Left lobe of liver (tissue), 2 donors: ENCODE data around the gene PRKAB2. TPM values are rescaled to one million over a fixed set of nuclear protein-coding genes. Genes with fewer than 3 reads are reported as not detected.
A peak's percentile ranks its signal among the peaks of the same experiment; 100 is the strongest.
"Not testable (repeated sequence)": the region's sequence is repeated elsewhere in the genome, so short reads cannot be mapped to it uniquely, and the experiment has no call there.

ENCODE experiments used
- ATAC-seq: fragments of 200-7000 bp; cut with Tn5 transposase; one replicate; pipeline ENCODE4 v1.9.1; 2020; ENCODE audit warnings: mild to moderate bottlenecking, moderate library complexity
- DNase-seq: peaks from one replicate; pipeline ENCODE4 v3.0.0-alpha.2; 2020; ENCODE audit warnings: low spot score
- total RNA-seq: library from RNA; stranded (reverse); gene quantifications from one replicate; pipeline ENCODE4 v1.2.1, GENCODE V29; 2021
- donor health status: DM: no; HTN: no; CAD: no; lungs with moderate emphysema.
- donor health status: DM: no; HTN: yes; CAD: no.

Gene PRKAB2
- 35.3 TPM for total RNA-seq

DNA sequence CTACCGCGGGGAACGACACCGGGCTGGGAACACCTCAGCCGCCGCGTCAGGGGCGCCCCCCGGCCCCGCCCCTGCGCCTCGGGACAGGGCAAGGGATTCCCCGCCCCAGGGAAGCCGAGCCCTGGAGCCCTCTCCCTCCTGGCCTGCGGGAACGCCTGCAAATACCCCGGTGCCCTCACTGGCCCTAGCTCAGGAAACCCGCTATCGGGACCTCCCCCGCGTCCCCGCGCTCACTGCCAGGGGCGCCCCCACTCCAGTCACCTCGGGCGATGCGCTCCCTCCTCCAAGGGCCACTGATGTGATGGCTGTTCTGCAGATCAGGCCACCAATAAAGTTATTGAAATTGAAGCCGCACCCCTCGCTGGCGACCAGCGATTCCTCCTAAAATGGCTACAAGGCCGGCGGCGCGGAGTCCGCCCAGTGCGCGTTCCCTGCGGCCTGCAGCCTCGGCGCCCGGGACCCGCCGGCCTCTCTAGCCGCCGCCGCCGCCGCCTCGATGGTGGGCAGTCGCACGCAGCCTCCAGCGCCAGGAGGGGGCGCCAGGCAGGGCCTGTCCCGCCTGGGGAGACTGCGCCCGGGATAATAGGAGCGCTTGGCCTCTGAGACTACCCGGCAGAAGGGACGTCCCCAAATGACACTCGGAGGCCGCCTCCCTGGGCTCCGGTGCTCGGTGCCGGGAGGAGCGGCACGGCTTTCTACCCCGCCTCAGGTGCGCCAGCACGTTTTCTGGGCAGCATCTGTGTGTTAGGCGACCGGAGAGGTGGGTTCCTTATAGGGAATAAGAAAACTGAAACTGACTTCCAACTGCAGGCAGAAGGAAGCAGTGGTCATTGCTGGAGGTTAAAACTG, at the start of gene PRKAB2:
PRKAB2 (minus strand) TSS at position 303 of the 849 bp plus-strand sequence. CDS start 326 bp downstream, outside the sequence.
- DNase-seq (peak; percentile 97), ATAC-seq (peak; percentile 89)

DNA sequence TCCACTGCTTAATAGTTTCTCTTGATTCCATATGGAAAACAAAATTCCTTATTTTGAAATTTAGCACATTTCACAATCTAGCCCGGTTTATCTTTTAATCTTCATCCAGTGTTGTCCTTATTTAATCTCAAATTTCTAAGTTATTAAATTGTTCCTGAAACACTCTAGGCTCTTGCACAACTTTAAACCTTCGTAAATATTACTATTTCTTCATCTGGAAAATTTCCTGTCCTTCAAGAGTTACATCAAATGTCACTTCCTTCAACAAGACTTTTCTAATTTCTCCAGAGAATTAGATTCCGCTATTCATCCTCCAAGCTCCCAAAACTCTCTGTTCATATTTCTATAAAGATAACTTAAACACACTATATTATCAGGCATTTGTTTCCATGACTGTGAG, 46.3 kb upstream of the PRKAB2 start:
- ATAC-seq (no peak), DNase-seq (no peak)

GRCh38 chr1:147217141-147217540, 44.9 kb upstream of the PRKAB2 start:
- DNase-seq, result no peak

DNA sequence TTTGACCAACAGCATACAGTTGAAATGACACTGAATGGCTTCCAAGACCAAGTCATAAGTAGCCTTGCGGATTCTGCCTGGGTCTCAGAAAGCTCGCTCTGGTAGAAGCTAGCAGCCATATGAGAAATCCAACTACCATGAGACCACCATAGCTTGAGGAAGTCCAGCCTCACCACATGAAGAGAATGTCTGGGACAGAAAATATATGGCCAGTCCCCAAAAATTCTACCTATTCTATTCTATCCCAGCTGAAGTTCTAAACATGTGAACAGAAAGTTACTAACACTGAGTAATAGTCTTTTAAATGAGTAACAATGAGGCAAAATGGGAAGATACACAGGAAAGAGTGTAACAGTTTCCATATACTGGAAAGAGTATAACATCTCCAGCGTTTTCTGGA, 43.9 kb upstream of the PRKAB2 start:
- DNase-seq, result no peak
- ATAC-seq, result no peak

More at GRCh38 chr1:147217141-147217540, 44.9 kb upstream of the PRKAB2 start:
- no peak for ATAC-seq

DNA sequence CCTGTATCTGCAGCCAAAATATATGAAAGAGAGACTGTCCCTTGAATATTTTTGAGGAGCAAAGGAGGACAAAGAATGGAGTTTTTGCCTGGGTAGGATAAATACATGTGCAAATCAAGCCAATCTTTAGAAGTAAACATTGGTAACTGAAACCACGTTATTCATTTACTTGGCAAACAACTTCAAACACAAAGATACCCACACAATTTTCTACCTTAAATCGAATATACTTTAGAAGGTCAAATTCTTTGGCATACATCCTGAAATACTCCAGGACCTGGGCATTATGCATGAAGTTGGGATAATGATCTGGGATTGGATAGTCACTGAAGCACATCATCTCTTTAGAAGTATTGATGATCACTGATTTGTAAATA, 43.3 kb upstream of the PRKAB2 start:
- ATAC-seq (peak; percentile 75), DNase-seq (no peak)

DNA sequence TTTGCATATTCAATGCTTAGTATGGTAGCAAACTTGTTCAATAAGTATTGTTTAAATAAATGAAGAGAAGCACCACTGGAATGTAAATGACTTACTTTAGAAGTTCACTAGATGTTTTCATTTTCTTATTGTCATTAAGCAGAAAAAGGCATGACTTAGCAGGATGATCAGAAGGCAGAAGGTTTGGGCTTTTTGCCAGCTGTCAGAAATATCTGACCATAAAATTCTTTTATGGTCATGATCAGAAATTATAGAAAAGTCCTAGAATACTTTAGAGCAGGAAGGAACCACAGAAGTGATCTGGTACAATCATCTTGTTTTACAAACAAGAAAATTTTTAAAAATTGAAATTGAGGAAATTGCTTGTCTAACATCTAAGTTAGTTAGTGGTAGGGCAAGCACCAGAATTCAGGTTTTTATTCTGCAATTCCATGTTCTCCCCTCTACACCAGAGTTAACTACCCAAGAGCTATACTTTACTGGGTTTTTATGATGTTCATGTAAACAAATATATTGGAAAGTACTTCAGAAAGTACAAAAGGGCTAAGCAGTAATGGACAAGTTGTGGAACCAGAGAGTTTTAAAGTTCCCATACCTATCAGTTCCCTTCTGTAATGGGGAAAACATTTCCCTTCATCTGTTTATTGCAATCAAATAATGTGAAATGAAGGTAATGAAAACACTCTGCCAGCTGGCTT, 42.7 kb upstream of the PRKAB2 start:
- peak; percentile 31 for ATAC-seq
- no peak for DNase-seq

DNA sequence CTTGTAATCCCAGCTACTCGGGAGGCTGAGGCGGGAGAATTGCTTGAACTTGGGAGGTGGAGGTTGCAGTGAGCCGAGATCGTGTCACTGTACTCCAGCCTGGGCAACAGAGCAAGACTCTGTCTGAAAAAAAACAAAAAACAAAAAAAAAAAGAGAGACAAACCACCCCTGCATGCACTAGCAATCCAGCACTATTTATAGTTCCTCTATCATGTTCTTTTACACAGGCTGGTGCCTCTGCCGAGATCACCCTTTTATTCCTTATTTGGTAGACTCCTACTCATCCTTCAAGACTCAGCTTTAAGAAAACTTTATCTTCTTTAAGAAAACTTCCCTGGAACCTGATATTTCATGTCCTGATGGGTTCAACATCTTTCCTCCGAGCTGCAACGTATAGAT, 42.1 kb upstream of the PRKAB2 start:
- no peak for ATAC-seq
- DNase-seq, result no peak

DNA sequence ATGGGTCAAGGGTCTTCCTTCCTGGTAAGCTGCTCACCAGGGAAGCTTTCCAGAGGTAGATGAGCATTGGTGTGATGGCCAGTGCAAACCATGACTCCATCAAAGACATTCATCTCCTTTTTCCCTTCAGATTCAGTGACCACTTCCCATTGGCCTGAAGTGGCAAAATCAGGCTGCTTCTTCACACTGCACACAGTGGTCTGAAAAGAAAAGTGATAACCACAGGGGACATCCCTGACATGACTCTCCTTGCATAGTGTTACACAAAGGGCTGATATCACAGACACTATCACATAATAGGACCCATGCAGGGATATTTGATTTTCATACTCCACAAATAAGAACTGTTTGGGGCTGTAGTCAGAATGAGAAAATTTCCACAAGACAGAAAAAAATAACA, 41.0 kb upstream of the PRKAB2 start:
- DNase-seq (no peak), ATAC-seq (no peak)

GRCh38 chr1:147211577-147211976, 39.3 kb upstream of the PRKAB2 start:
- DNase-seq (no peak), ATAC-seq (no peak)

DNA sequence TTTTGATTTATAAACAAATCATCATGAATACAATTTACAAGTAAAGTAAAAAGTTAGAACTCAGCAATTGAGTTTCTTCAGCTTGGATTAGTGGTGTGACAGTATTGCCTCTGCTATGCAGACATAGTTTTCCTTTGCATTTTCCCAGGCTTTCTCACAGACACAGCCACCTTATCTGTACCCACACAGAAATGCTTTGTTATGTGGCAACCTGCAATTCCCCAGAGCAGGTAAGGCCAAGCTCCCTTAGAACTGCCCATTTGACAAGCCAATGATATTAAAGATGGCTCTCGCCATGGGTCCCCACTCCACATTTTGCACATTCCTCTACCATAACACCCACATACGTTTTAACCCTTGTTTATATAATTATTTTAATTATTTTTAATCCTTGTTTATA, 38.7 kb upstream of the PRKAB2 start:
- no peak for DNase-seq
- peak; percentile 14 for ATAC-seq

DNA sequence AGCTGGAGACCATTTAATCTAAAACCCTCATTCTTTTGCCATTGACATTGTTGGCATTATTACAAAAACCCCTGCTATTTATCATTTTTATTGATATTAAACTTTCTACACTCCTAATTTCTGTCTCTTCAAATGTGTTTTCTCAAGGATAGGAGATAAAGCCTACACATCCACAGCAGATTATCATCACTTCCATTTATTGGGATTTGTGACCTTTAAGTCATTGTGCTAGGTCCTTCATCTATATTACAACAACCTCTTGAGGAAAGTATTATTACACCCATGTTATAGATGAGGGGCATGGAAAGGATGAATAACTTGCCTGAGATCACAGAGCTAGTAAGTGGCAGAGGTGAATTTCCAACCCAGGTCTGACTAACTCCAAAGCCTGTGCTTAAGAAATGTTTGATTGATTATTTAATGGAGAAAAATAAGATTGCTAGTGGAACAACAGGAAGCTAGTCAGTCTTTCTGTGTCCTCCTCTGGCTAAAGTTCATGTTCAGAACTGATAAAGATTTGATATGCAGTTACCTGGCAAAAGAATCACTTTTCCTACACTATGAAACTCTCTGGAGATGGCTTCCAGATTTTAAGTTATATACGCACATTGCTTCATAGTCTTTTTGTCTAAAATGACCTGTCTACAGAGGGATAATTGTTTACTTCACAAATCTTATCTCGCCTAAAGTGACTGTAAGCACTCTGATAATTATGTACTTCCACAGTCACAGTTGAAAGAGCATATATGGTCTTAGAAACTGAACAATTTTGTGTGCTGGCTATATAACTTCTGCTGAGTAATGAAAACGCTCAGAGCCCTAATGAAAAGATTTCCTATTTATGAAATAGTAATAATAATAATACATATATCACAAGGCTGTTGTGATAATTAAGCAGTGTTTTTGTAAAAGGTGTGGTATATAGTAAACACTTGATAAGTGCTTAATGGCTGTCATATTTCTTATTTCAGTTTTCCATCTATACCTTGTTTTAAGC, 37.9 kb upstream of the PRKAB2 start:
- DNase-seq (no peak), ATAC-seq (peak; percentile 48)

- DNase-seq, result no peak
- peak; percentile 28 for ATAC-seq
These were observed 36.3 kb upstream of the PRKAB2 start for GRCh38 chr1:147208619-147209018.

DNA sequence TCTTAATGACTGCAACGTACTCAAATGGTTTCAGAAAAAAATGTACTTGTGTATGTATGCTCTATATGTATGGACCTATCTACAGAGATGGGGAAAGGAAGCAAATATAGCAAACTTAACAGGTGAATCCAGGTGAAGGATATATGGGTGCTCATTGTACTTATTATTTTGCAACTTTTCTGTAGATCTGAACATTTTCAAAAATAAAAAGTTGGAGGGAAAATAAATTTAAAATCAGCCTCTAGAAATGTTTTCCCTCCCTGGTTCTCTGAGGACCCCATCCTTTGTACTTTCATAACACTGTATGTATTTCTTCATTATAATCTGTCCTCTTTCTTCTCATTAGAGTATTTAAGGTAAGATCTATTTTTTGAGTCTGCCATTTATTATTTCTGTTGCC, 34.9 kb upstream of the PRKAB2 start:
- DNase-seq (no peak), ATAC-seq (no peak)

DNA sequence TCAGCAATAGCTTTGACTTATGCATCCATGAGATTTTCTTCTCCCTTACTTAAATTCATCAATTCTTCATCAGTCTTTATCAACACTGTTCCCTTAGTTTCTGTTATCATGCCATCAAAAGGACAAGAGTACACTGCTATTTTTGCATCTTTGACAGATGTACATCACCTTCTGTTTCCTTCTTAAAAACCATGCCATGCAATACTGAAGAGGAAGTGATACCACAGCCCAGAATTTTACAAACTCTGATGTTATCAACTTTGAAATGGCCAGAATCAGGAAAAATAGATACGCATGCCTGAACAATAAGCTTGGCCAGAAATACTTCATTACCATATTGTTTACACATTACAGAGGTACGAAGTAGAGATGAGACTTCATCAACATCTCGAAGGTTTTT, 31.8 kb upstream of the PRKAB2 start:
- no peak for ATAC-seq
- DNase-seq, result no peak

GRCh38 chr1:147202576-147202975, 30.3 kb upstream of the PRKAB2 start:
- ATAC-seq (no peak), DNase-seq (no peak)

- ATAC-seq (no peak), DNase-seq (no peak)
These were observed 29.5 kb upstream of the PRKAB2 start for GRCh38 chr1:147201786-147202185.

DNA sequence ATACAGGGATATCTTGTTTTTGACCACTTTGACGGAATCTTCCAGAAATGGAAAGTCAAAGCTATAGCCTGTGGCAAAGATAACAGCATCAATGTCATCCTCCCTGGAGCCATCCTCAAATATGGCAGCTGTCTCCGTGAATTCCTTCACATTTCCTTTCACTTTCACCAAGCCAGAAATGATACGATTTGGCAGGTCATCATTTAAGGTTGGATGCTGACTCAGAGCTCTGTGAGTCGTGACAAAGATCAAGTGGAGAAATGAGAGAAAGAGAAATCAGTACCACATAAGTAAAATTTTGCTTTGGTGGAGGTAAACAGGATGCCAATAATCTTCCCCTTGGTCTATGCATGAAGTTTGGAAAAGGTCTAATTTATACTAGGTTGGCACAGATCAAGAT, 29.0 kb upstream of the PRKAB2 start:
- peak; percentile 30 for ATAC-seq
- no peak for DNase-seq

- DNase-seq, ATAC-seq: not testable (repeated sequence)
These were observed 25.1 kb upstream of the PRKAB2 start for GRCh38 chr1:147197324-147197723.

DNA sequence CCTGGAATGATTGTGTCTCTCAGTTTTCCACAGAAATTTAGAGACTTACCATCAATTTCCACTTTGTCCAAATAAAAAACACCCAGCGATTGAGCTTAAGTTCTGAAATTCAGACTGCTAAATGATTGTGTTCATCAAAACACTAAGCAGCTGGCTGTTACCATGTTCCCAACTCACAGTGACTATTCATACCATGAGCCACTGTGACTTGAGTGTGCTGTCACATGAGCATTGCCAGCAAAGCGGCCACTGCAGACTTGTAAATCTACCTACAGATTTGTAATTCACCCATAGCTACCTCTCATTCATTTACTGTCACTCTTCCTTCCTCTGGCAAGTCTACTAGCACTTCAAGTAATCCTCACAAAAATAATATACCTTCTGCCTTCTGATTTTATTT, 17.2 kb upstream of the PRKAB2 start:
- no peak for DNase-seq
- ATAC-seq, result peak; percentile 26

DNA sequence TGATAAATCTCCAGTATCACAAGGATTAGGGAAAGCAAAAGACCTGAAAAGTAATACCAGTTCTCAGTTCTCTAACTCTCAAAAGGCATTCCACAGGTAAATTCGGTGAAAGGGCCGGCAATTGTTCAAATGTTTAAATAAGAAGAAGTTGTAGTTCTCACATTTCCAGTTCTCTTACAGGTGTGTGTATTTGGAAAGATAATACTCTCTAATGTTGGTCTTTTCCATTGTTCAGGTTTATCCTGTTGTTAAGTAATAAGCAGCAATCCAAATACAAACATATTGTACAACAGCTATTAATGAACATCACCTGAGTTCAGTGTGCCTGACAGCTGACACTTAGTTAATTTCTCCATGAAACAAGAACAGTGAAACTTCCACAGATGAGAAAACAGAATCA, 13.2 kb upstream of the PRKAB2 start:
- ATAC-seq (no peak), DNase-seq (no peak)
